Motor neuron (in vitro differentiated cells): Measurements from ENCODE around the gene ASIC5. TPM values are rescaled to one million over a fixed set of nuclear protein-coding genes. Genes with fewer than 3 reads are reported as not detected.
"Not testable (repeated sequence)": the region's sequence is repeated elsewhere in the genome, so short reads cannot be mapped to it uniquely, and the experiment has no call there.

Experiments used
- ATAC-seq, 8 experiments: fragments of 200-7000 bp; cut with Tn5 transposase; replicated peaks in 6 of 8; 2 replicates each; pipeline ENCODE4 v1.8.0; 2021; ENCODE audit warnings: mild to moderate bottlenecking in 8 of 8, moderate library complexity in 8 of 8
- H3K27ac ChIP-seq, 2 donors: fragments of 250-450 bp; sonication (Bioruptor Pico); 2 replicates each; pipeline ENCODE4 v1.9.0; 2021; ENCODE audit warnings: antibody characterized with exemption in 2 of 2, mild to moderate bottlenecking in 2 of 2, moderate library complexity in 1 of 2
- H3K4me1 ChIP-seq, 2 donors: fragments of 250-450 bp; sonication (Bioruptor Pico); replicated peaks in 1 of 2; 2 replicates each; pipeline ENCODE4 v1.6.1; 2021; ENCODE audit warnings: antibody characterized with exemption in 2 of 2, mild to moderate bottlenecking in 2 of 2, moderate library complexity in 1 of 2
- H3K4me3 ChIP-seq, 5 donors: fragments of 250-450 bp; sonication (Bioruptor Pico); 2 replicates each; pipeline ENCODE4 v1.9.0; 2021; ENCODE audit warnings: antibody characterized with exemption in 5 of 5, mild to moderate bottlenecking in 5 of 5, moderate library complexity in 4 of 5
- WGBS, 10 experiments: fragments of 450-650 bp; shearing (Covaris generic); methylation state at CpG; one replicate each; pipeline ENCODE4 v1.0.0; 2022; 5-methylcytosine and 5-hydroxymethylcytosine counted together
- in situ Hi-C, 9 experiments: fragments of 400-800 bp; cut with MboI; loops; one replicate each; pipeline ENCODE4 v1.15.0; 2021; ENCODE audit warnings: low sequenced_read_pairs in 9 of 9, low pct_unique_long_range_greater_than_20kb in 2 of 9; ENCODE audit not compliant: unreplicated experiment in 9 of 9
- total RNA-seq, 8 experiments: library from RNA; unstranded; fragments of 300-600 nt; gene quantifications; 2 replicates each; pipeline versions ENCODE4 v1.2.3 to v1.2.4, GENCODE V29; 2022

The ASIC5 gene
- total RNA-seq, 8 experiments from 2014 or later = not detected

GRCh38 chr4:155811083-155811482, 55.0 kb downstream of the ASIC5 start:
- ATAC-seq = peak; percentile 16 to 90 (median 62)
- no peak overlapping the region for H3K4me3 ChIP-seq
- 33 to 100% (median 63%) methylated on average over 1 to 2 of the region's 2 CpGs; no CpG with 5 or more reads in 4 of the 10 experiments for WGBS, 10 experiments
- H3K4me1 ChIP-seq = no peaks in the 10 kb centered on the region
- H3K27ac ChIP-seq = no peak overlapping the region
- in situ Hi-C loops = loop anchor here in 3 of 9 experiments (5.0 to 10.0 kb wide), 3 partner anchors 124 to 141 kb away; partner anchors contain the start of gene CTSO (in 1 of the 3)

- peak in 6 of 8 experiments; percentile 57 to 89 (median 73) for ATAC-seq
- no peak overlapping the region for H3K4me3 ChIP-seq
- no peaks in the 10 kb centered on the region for H3K4me1 ChIP-seq
- no peak overlapping the region for H3K27ac ChIP-seq
- WGBS, 10 experiments = 63 to 100% (median 88%) methylated on average over 1 of the region's 1 CpG; no CpG with 5 or more reads in 2 of the 10 experiments
- in situ Hi-C loops = loop anchor here in 3 of 9 experiments (5.0 to 10.0 kb wide), 4 partner anchors 125 to 145 kb away; partner anchors contain the start of gene CTSO (in 2 of the 3)
These were observed 56.2 kb downstream of the ASIC5 start for GRCh38 chr4:155809835-155810234.

DNA sequence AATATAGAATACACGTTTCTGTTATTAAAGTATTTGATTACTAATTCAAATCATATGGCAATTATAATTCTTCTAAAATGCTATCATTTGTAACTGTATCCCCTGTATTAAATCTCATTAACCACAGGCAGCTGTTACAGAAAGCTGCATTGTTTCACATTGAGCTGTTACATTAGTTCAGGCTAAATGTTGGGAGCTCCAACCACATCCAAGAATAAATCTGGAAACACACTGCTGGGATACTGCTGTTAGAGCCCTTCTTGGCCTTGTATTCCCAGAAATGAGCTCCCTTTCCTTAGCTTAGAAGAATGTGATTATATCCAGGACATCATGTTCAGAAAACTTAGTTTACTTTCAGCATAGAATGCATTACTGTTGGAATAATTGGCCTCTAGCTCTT, 59.1 kb downstream of the ASIC5 start:
- Histone ChIP-seq H3K4me3 (no peak overlapping the region), H3K4me1 (no peaks in the 10 kb centered on the region), H3K27ac (no peak overlapping the region)
- in situ Hi-C loops = loop anchor here in 1 of 9 experiments (10.0 kb wide), 1 partner anchor 148 kb away; the partner anchor contains the start of gene CTSO
- WGBS, 10 experiments = 0 to 100% (median 21%) methylated on average over 1 of the region's 1 CpG; no CpG with 5 or more reads in 4 of the 10 experiments
- ATAC-seq = no peak

DNA sequence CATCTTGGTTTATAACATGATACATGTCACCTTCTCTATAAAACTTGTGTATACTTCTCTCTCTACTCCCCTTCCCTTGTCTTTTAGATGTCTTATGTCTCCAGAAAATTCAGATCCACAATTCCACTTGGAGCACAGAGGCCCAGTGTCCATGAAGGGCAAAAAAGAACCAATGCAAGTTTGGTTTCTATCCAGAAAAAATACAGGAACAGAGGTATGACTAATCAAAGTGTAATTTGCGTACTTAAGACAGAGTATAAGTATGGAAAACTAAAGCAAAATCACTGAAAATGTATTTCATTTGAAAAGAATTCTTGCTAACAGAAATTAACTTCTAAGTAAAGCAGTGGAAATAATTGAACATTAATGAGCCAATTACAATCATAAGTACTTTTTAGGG, 61.1 kb downstream of the ASIC5 start:
- no peak overlapping the region for H3K27ac ChIP-seq
- no peak for ATAC-seq
- H3K4me1 ChIP-seq = no peaks in the 10 kb centered on the region
- H3K4me3 ChIP-seq = no peak overlapping the region
- in situ Hi-C loops = loop anchor here in 1 of 9 experiments (10.0 kb wide), 1 partner anchor 150 kb away; the partner anchor contains the start of gene CTSO
- 60 to 100% (median 90%) methylated on average over 1 of the region's 1 CpG; no CpG with 5 or more reads in 2 of the 10 experiments for WGBS, 10 experiments

DNA sequence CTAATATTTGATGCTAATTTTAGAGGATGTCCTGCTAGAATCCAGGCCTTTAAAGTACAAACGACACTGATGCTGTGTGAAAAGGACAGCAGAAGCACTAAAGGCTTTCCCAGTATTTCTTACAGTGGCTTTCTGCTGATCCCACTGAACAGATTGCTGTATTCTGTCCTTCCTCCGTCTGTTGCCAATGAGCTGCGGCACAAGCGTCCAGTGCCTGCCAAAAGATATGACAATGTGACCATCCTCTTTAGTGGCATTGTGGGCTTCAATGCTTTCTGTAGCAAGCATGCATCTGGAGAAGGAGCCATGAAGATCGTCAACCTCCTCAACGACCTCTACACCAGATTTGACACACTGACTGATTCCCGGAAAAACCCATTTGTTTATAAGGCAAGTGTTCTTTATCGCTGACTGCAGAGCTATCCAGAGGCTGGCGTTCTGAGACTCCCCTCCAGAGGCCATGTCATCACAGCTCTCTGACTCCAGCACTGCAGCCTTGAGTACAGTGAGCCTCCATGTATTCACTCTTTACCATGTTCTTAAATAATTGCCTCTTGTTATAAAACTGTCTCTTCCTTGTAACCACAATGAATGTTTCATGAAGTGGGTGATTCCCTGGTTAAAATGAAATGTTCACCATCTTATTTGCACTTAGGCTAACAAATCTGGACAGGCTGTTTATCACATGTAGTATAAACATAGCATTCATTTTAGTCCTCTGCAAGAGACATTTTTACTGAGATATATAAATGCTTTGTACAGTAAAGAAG, 63.7 kb downstream of the ASIC5 start:
- 57 to 92% (median 78%) methylated on average over 1 to 9 of the region's 9 CpGs; no CpG with 5 or more reads in 1 of the 10 experiments for WGBS, 10 experiments
- Histone ChIP-seq H3K4me1 (no peaks in the 10 kb centered on the region), H3K27ac (no peak overlapping the region), H3K4me3 (no peak overlapping the region)
- peak in 1 of 8 experiments; percentile 33 for ATAC-seq
- in situ Hi-C loops = loop anchor here in 1 of 9 experiments (10.0 kb wide), 1 partner anchor 152 kb away; the partner anchor contains the start of gene CTSO

DNA sequence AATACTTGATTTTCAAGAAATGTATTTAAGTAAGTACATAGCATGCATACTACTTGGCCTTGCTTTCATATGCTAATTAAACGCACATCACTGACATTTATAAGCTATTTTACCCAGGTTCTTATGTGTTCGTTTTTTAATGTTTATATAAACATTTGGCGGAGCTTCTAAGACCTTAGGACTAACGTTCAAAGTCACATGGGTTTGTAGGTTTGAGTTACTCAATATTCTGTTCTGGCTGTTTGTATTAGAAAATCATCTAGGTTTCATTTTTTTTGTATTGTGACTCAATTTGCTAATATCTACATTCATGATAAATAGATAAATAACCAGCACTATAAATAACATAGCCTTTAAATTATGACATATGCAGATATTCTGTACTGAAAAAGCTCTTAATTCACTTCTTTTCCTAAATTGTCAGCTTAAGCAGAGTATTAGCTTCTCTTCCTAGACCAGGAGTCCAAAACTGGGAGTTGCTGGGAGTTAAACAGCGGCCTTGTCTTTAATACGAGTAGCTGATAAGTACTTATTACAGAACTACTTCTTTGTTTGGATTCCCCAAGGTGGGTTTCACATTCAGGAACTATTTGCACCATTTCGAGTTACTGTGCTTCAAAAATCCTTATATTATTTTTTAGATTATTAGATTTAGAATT, 65.3 kb downstream of the ASIC5 start:
- Histone ChIP-seq H3K4me3 (no peak overlapping the region), H3K27ac (no peak overlapping the region), H3K4me1 (no peaks in the 10 kb centered on the region)
- in situ Hi-C loops = loop anchor here in 1 of 9 experiments (10.0 kb wide), 1 partner anchor 154 kb away; the partner anchor contains the start of gene CTSO
- no peak for ATAC-seq
- 56 to 95% (median 86%) methylated on average over 2 to 7 of the region's 7 CpGs for WGBS, 10 experiments

DNA sequence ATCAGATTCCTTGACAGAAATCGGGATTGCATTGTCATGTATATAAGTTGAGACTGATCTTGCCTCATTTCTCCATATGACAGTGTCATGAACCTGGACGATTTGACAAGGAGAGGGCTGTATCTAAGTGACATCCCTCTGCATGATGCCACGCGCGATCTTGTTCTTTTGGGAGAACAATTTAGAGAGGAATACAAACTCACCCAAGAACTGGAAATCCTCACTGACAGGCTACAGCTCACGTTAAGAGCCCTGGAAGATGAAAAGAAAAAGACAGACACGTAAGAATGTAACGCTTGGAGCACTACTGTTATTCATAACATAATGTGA, 66.3 kb downstream of the ASIC5 start:
- Histone ChIP-seq H3K4me1 (no peaks in the 10 kb centered on the region), H3K4me3 (no peak overlapping the region), H3K27ac (no peak overlapping the region)
- 54 to 95% (median 76%) methylated on average over 3 to 8 of the region's 8 CpGs for WGBS, 10 experiments
- in situ Hi-C loops = loop anchor here in 5 of 9 experiments (10.0 to 25.0 kb wide), 3 partner anchors 155 to 387 kb away; partner anchors contain the start of gene CTSO (in 1 of the 5)
- no peak for ATAC-seq

GRCh38 chr4:155799116-155799793, 66.8 kb downstream of the ASIC5 start:
- Histone ChIP-seq H3K4me3 (no peak overlapping the region), H3K27ac (no peak overlapping the region), H3K4me1 (no peaks in the 10 kb centered on the region)
- ATAC-seq = no peak
- 0 to 100% (median 89%) methylated on average over 4 to 5 of the region's 5 CpGs for WGBS, 10 experiments
- in situ Hi-C loops = loop anchor here in 5 of 9 experiments (25.0 kb wide), 2 partner anchors 362 to 387 kb away; no protein-coding TSS in a partner anchor

DNA sequence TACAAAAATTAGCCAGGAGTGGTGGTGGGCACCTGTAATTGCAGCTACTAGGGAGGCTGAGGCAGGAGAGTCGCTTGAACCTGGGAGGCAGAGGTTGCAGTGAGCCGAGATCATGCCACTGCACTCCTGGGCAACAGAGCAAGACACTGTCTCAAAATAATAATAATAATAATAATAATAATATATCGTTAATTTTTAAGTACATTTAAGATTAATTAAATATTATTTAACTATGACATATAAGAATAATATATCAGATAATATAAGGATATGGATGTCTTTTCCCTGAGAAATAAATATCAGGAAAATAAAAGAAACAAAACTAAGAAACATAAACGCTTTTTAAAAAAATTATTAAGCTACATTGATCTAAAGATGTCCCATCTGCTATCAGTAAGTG, 68.5 kb downstream of the ASIC5 start:
- in situ Hi-C loops = loop anchor here in 5 of 9 experiments (25.0 kb wide), 2 partner anchors 360 to 385 kb away; no protein-coding TSS in a partner anchor
- not testable (repeated sequence) for H3K27ac ChIP-seq, ATAC-seq, H3K4me1 ChIP-seq, H3K4me3 ChIP-seq
- WGBS, 10 experiments = 81 to 100% (median 96%) methylated on average over 2 to 4 of the region's 4 CpGs; no CpG with 5 or more reads in 1 of the 10 experiments

GRCh38 chr4:155795991-155796390, 70.1 kb downstream of the ASIC5 start:
- ATAC-seq = peak in 4 of 8 experiments; percentile 47 to 95 (median 88)
- 17 to 78% (median 57%) methylated on average over 1 to 3 of the region's 3 CpGs; no CpG with 5 or more reads in 2 of the 10 experiments for WGBS, 10 experiments
- Histone ChIP-seq H3K4me1 (no peaks in the 10 kb centered on the region), H3K4me3 (no peak overlapping the region), H3K27ac (no peak overlapping the region)
- in situ Hi-C loops = loop anchor here in 5 of 9 experiments (25.0 kb wide), 2 partner anchors 359 to 384 kb away; no protein-coding TSS in a partner anchor

- 45 to 100% (median 88%) methylated on average over 1 of the region's 1 CpG; no CpG with 5 or more reads in 1 of the 10 experiments for WGBS, 10 experiments
- peak in 2 of 8 experiments; percentile 18 to 63 for ATAC-seq
- in situ Hi-C loops = loop anchor here in 5 of 9 experiments (25.0 kb wide), 2 partner anchors 357 to 382 kb away; no protein-coding TSS in a partner anchor
- H3K4me1 ChIP-seq = no peaks in the 10 kb centered on the region
- no peak overlapping the region for H3K4me3 ChIP-seq
- no peak overlapping the region for H3K27ac ChIP-seq
These were observed 71.4 kb downstream of the ASIC5 start for GRCh38 chr4:155794589-155795236.

- H3K4me1 ChIP-seq = peaks cover 0 to 7% of the 10 kb centered on the region in 2 donors
- H3K27ac ChIP-seq = no peak overlapping the region
- ATAC-seq = no peak
- H3K4me3 ChIP-seq = no peak overlapping the region
- in situ Hi-C loops = loop anchor here in 6 of 9 experiments (10.0 to 25.0 kb wide), 3 partner anchors 345 to 378 kb away; no protein-coding TSS in a partner anchor
- 7 to 100% (median 61%) methylated on average over 1 to 3 of the region's 3 CpGs for WGBS, 10 experiments
These were observed 76.1 kb downstream of the ASIC5 start for GRCh38 chr4:155789982-155790381.
